ENCODE measurements around the gene DUOX1.

- TF ChIP-seq CTCF (IDR thresholded peaks at IDR 0.05; ENCODE audit: insufficient read depth, low read length, poor library complexity, severe bottlenecking) (no peak), EZH2phosphoT487 (conservative IDR thresholded peaks at IDR 0.05; ENCODE audit: low read length) (no peak)
Observed at GRCh38 chr15:45122719-45123118, 7.1 kb upstream of the DUOX1 start.

Data from SU-DHL-6 (cell line).